C4-2B (cell line): ENCODE measurements around the gene FFAR2.

Experiments used
- H3K27ac ChIP-seq: fragments of 450-650 bp; 2 replicates; pipeline ENCODE4 v1.5.1; 2017
- CTCF ChIP-seq: fragments of 450-650 bp; conservative IDR thresholded peaks from 2 replicates; pipeline ENCODE4 v1.5.1; 2017; ENCODE audit warnings: mild to moderate bottlenecking
- ZFX ChIP-seq: fragments of 450-650 bp; IDR thresholded peaks from 2 replicates; pipeline ENCODE4 v1.6.1; 2017

FFAR2 gene

GRCh38 chr19:35429698-35430408 lies 18.2 kb upstream of the FFAR2 start:
- H3K27ac ChIP-seq: peak overlapping the region; percentile 4; the same call in 1 of the 2 replicates
- TF ChIP-seq ZFX: no peak

- TF ChIP-seq CTCF: no peak
- no peak for TF ChIP-seq ZFX
- H3K27ac ChIP-seq: peak overlapping the region; percentile 4; the same call in 1 of the 2 replicates
Measured at GRCh38 chr19:35430409-35431144, 17.5 kb upstream of the FFAR2 start.

GRCh38 chr19:35431145-35431807 lies 16.8 kb upstream of the FFAR2 start:
- H3K27ac ChIP-seq: no peak overlapping the region
- no peak for TF ChIP-seq ZFX
- no peak for TF ChIP-seq CTCF

GRCh38 chr19:35432911-35433310 lies 15.1 kb upstream of the FFAR2 start:
- H3K27ac ChIP-seq: no peak overlapping the region
- TF ChIP-seq ZFX (no peak), CTCF (no peak)

GRCh38 chr19:35433448-35433847 lies 14.6 kb upstream of the FFAR2 start:
- no peak overlapping the region for H3K27ac ChIP-seq
- TF ChIP-seq CTCF: no peak
- TF ChIP-seq ZFX: no peak

GRCh38 chr19:35435896-35436295 lies 12.2 kb upstream of the FFAR2 start:
- no peak for TF ChIP-seq CTCF
- TF ChIP-seq ZFX: no peak
- peak overlapping the region; percentile 66; the same call in 1 of the 2 replicates for H3K27ac ChIP-seq

GRCh38 chr19:35436477-35437405 lies 11.3 kb upstream of the FFAR2 start:
- TF ChIP-seq CTCF (no peak), ZFX (no peak)
- peak overlapping the region; percentile 66 for H3K27ac ChIP-seq
